DMS53 treated with DMSO at 0.1 percent for 48 hours (cell line): Measurements from ENCODE around the gene MLLT10.

ENCODE experiments used
- DNase-seq: peaks from one replicate; lab custom pipeline; 2025; ENCODE audit not compliant: unreplicated experiment; lab: John Stamatoyannopoulos, UW

MLLT10 gene

GRCh38 chr10:21533467-21534279 is at the start of gene MLLT10:
MLLT10 (plus strand) TSS chr10:21534232; CDS start chr10:21534645, 413 bp downstream.
- DNase-seq = peak; percentile 96

- DNase-seq = no peak
Observed at GRCh38 chr10:21487416-21488180, 46.4 kb upstream of the MLLT10 start.

GRCh38 chr10:21488246-21488956 is 45.6 kb upstream of the MLLT10 start:
- no peak for DNase-seq

- DNase-seq = no peak
Observed at GRCh38 chr10:21488957-21489446, 45.0 kb upstream of the MLLT10 start.

GRCh38 chr10:21490028-21490710 is 43.9 kb upstream of the MLLT10 start:
- DNase-seq = no peak

GRCh38 chr10:21490711-21491105 is 43.3 kb upstream of the MLLT10 start:
- no peak for DNase-seq

- DNase-seq = no peak
Observed at GRCh38 chr10:21492421-21492820, 41.6 kb upstream of the MLLT10 start.

- DNase-seq = no peak
Observed at GRCh38 chr10:21493784-21494183, 40.2 kb upstream of the MLLT10 start.

GRCh38 chr10:21494191-21495001 is 39.6 kb upstream of the MLLT10 start:
- no peak for DNase-seq

GRCh38 chr10:21495002-21495751 is 38.9 kb upstream of the MLLT10 start:
- DNase-seq = peak; percentile 23

GRCh38 chr10:21495752-21496342 is 38.2 kb upstream of the MLLT10 start:
- DNase-seq = peak; percentile 73

- peak; percentile 51 for DNase-seq
Observed at GRCh38 chr10:21496343-21497176, 37.5 kb upstream of the MLLT10 start.

- peak; percentile 49 for DNase-seq
Observed at GRCh38 chr10:21497177-21497807, 36.7 kb upstream of the MLLT10 start.

- DNase-seq = no peak
Observed at GRCh38 chr10:21498377-21498776, 35.7 kb upstream of the MLLT10 start.

- no peak for DNase-seq
Observed at GRCh38 chr10:21498986-21499385, 35.0 kb upstream of the MLLT10 start.

- DNase-seq = no peak
Observed at GRCh38 chr10:21499701-21500577, 34.1 kb upstream of the MLLT10 start.

GRCh38 chr10:21500578-21500910 is 33.5 kb upstream of the MLLT10 start:
- DNase-seq = no peak
